ENCODE data around the gene STIM2.

Gene STIM2

DNA sequence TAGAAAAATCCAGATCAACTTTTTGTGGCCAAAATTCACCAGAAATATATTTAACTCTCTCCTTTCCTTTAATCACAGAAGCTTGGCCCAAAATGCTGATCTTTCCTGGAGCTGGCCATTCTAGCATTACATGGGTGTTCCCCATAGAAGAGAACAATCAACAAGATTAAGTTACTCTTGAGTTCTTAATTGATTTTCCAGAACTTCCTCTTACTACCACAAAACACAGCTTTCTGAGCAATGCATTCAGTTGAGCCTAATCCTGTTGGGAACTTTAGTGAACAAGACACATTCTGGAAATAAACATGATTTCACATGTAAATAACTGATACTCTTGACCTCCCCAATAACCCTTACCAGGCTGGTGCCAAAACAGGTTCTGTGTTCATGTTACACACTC is 45.4 kb upstream of the STIM2 start:
- no peak overlapping the region for H2AFZ ChIP-seq (ENCODE audit: low read depth, low read length)
- no peak overlapping the region for H3K27ac ChIP-seq (ENCODE audit: low read length)
- no peaks in the 10 kb centered on the region for H4K20me1 ChIP-seq (ENCODE audit: insufficient read depth, low read length)
- no peak overlapping the region for H3K4me2 ChIP-seq (ENCODE audit: insufficient read depth, low read length)
- no peaks in the 10 kb centered on the region for H3K27me3 ChIP-seq (ENCODE audit: insufficient read depth, low read length, poor library complexity)
- H3K4me3 ChIP-seq (ENCODE audit: low read depth in 1 of 2, low read length in 2 of 2): no peak overlapping the region
- H3K9ac ChIP-seq (ENCODE audit: low read depth, low read length): no peak overlapping the region
- H3K36me3 ChIP-seq (ENCODE audit: insufficient read depth, low read length): no peaks in the 10 kb centered on the region
- H3K9me3 ChIP-seq (ENCODE audit: insufficient read depth, low read length, severe bottlenecking): no peaks in the 10 kb centered on the region
- H3K4me1 ChIP-seq (ENCODE audit: insufficient read depth, low read length): no peaks in the 10 kb centered on the region
- H3K79me2 ChIP-seq (ENCODE audit: insufficient read depth, low read length): no peaks in the 10 kb centered on the region
- DNase-seq: no peak
- TF ChIP-seq, protein P1, sequence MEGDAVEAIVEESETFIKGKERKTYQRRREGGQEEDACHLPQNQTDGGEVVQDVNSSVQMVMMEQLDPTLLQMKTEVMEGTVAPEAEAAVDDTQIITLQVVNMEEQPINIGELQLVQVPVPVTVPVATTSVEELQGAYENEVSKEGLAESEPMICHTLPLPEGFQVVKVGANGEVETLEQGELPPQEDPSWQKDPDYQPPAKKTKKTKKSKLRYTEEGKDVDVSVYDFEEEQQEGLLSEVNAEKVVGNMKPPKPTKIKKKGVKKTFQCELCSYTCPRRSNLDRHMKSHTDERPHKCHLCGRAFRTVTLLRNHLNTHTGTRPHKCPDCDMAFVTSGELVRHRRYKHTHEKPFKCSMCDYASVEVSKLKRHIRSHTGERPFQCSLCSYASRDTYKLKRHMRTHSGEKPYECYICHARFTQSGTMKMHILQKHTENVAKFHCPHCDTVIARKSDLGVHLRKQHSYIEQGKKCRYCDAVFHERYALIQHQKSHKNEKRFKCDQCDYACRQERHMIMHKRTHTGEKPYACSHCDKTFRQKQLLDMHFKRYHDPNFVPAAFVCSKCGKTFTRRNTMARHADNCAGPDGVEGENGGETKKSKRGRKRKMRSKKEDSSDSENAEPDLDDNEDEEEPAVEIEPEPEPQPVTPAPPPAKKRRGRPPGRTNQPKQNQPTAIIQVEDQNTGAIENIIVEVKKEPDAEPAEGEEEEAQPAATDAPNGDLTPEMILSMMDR (IDR thresholded peaks at IDR 0.05; ENCODE audit: borderline replicate concordance, extremely low read depth, low read length, poor library complexity, severe bottlenecking): no peak
- TF ChIP-seq EZH2 (IDR thresholded peaks at IDR 0.05; ENCODE audit: borderline replicate concordance, low read depth, low read length, severe bottlenecking): no peak
- no peak for ATAC-seq (ENCODE audit: insufficient read depth, low read depth)

DNA sequence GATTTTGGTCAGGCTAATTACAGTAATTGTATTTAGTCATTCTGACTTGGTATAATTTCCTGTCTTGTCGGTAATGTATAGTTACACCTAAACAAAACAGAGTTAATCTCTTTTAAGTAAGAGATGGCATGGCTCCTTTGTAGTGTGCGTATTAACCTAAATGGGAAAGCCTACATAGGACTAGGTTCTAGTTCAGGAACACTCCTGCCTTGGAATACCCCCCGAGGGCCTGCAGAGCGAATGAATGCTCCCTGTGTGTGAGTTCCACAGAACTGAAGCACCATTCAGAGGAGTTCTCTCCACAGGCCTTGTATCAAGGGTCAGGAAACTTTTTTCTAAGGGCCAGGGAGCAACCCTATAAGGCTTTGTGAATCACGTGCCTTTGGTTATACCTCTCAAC is 44.9 kb upstream of the STIM2 start:
- no peaks in the 10 kb centered on the region for H3K36me3 ChIP-seq (ENCODE audit: insufficient read depth, low read length)
- no peak overlapping the region for H3K4me2 ChIP-seq (ENCODE audit: insufficient read depth, low read length)
- no peak overlapping the region for H3K9ac ChIP-seq (ENCODE audit: low read depth, low read length)
- no peak overlapping the region for H3K27ac ChIP-seq (ENCODE audit: low read length)
- H3K79me2 ChIP-seq (ENCODE audit: insufficient read depth, low read length): no peaks in the 10 kb centered on the region
- no peaks in the 10 kb centered on the region for H3K9me3 ChIP-seq (ENCODE audit: insufficient read depth, low read length, severe bottlenecking)
- H2AFZ ChIP-seq (ENCODE audit: low read depth, low read length): no peak overlapping the region
- H3K4me3 ChIP-seq (ENCODE audit: low read depth in 1 of 2, low read length in 2 of 2): no peak overlapping the region
- no peak for ATAC-seq (ENCODE audit: insufficient read depth, low read depth)
- TF ChIP-seq, protein P1 (IDR thresholded peaks at IDR 0.05; ENCODE audit: borderline replicate concordance, extremely low read depth, low read length, poor library complexity, severe bottlenecking): no peak
- TF ChIP-seq EZH2 (IDR thresholded peaks at IDR 0.05; ENCODE audit: borderline replicate concordance, low read depth, low read length, severe bottlenecking): no peak
- H3K27me3 ChIP-seq (ENCODE audit: insufficient read depth, low read length, poor library complexity): no peaks in the 10 kb centered on the region
- DNase-seq: no peak
- no peaks in the 10 kb centered on the region for H4K20me1 ChIP-seq (ENCODE audit: insufficient read depth, low read length)
- H3K4me1 ChIP-seq (ENCODE audit: insufficient read depth, low read length): no peaks in the 10 kb centered on the region

DNA sequence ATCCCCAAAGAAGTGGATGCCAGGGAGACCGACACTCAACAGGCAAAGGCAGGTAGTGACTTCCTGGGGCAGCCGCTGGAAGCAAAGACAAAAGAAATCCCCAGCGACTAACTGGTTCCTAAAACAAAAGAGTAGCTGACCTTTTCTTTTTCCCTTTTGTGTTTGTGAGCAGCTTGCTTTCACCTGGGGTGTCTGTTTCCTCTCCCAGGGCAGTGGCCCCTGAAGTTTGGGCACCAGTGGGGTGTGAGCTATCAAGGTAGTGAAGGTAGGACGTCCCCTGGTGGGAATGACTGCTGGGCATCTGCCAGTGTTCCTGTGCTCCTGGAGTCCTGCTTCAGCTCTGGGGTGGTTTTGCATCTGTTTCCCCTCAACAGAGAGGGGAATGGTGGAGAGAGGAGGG is 41.6 kb upstream of the STIM2 start:
- TF ChIP-seq, protein P1 (IDR thresholded peaks at IDR 0.05; ENCODE audit: borderline replicate concordance, extremely low read depth, low read length, poor library complexity, severe bottlenecking): no peak
- TF ChIP-seq EZH2 (IDR thresholded peaks at IDR 0.05; ENCODE audit: borderline replicate concordance, low read depth, low read length, severe bottlenecking): no peak
- no peaks in the 10 kb centered on the region for H3K4me1 ChIP-seq (ENCODE audit: insufficient read depth, low read length)
- no peaks in the 10 kb centered on the region for H3K36me3 ChIP-seq (ENCODE audit: insufficient read depth, low read length)
- no peaks in the 10 kb centered on the region for H3K27me3 ChIP-seq (ENCODE audit: insufficient read depth, low read length, poor library complexity)
- H2AFZ ChIP-seq (ENCODE audit: low read depth, low read length): no peak overlapping the region
- H3K9me3 ChIP-seq (ENCODE audit: insufficient read depth, low read length, severe bottlenecking): peaks cover 5% of the 10 kb centered on the region
- no peaks in the 10 kb centered on the region for H4K20me1 ChIP-seq (ENCODE audit: insufficient read depth, low read length)
- H3K4me2 ChIP-seq (ENCODE audit: insufficient read depth, low read length): no peak overlapping the region
- DNase-seq (no peak), ATAC-seq (ENCODE audit: insufficient read depth, low read depth) (no peak)
- H3K4me3 ChIP-seq (ENCODE audit: low read depth in 1 of 2, low read length in 2 of 2): no peak overlapping the region
- no peak overlapping the region for H3K9ac ChIP-seq (ENCODE audit: low read depth, low read length)
- no peaks in the 10 kb centered on the region for H3K79me2 ChIP-seq (ENCODE audit: insufficient read depth, low read length)
- no peak overlapping the region for H3K27ac ChIP-seq (ENCODE audit: low read length)

Data from DND-41 (cell line).